Activated CD8-positive, alpha-beta memory T cell treated with anti-CD3 and anti-CD28 coated beads, Interleukin-2, amount 50 U/mL, for 24 hours (primary cell): Measurements from ENCODE around the gene RBSN.
"Not testable (repeated sequence)": the region's sequence is repeated elsewhere in the genome, so short reads cannot be mapped to it uniquely, and the experiment has no call there.

ENCODE experiments used
- DNase-seq: peaks from one replicate; pipeline ENCODE4 v3.0.0-alpha.2; 2020; ENCODE audit errors: extremely low read depth

Gene RBSN

GRCh38 chr3:15098503-15099363 lies at the start of gene RBSN:
RBSN (minus strand) TSS chr3:15099148; CDS start chr3:15096120, 3,028 bp downstream.
- DNase-seq, result peak; percentile 88

GRCh38 chr3:15148614-15149013 lies 49.7 kb upstream of the RBSN start:
- no peak for DNase-seq

GRCh38 chr3:15136885-15137284 lies 37.9 kb upstream of the RBSN start:
- DNase-seq, result not testable (repeated sequence)

GRCh38 chr3:15134968-15135367 lies 36.0 kb upstream of the RBSN start:
- not testable (repeated sequence) for DNase-seq

GRCh38 chr3:15128403-15128802 lies 29.5 kb upstream of the RBSN start:
- DNase-seq, result not testable (repeated sequence)

- not testable (repeated sequence) for DNase-seq
Observed at GRCh38 chr3:15126975-15127374, 28.0 kb upstream of the RBSN start.

- no peak for DNase-seq
Observed at GRCh38 chr3:15122398-15122797, 23.4 kb upstream of the RBSN start.

GRCh38 chr3:15121936-15122335 lies 23.0 kb upstream of the RBSN start:
- DNase-seq, result no peak

GRCh38 chr3:15120986-15121385 lies 22.0 kb upstream of the RBSN start:
- no peak for DNase-seq

- DNase-seq, result no peak
Observed at GRCh38 chr3:15117011-15117410, 18.1 kb upstream of the RBSN start.

- DNase-seq, result no peak
Observed at GRCh38 chr3:15116032-15116669, 17.2 kb upstream of the RBSN start.

- no peak for DNase-seq
Observed at GRCh38 chr3:15114466-15115358, 15.8 kb upstream of the RBSN start.

GRCh38 chr3:15113884-15114283 lies 14.9 kb upstream of the RBSN start:
- no peak for DNase-seq

- DNase-seq, result no peak
Observed at GRCh38 chr3:15113471-15113870, 14.5 kb upstream of the RBSN start.

- DNase-seq, result no peak
Observed at GRCh38 chr3:15112011-15112410, 13.1 kb upstream of the RBSN start.

GRCh38 chr3:15110206-15110605 lies 11.3 kb upstream of the RBSN start:
- DNase-seq, result no peak

- no peak for DNase-seq
Observed at GRCh38 chr3:15108869-15109268, 9.9 kb upstream of the RBSN start.

- DNase-seq, result peak; percentile 42
Observed at GRCh38 chr3:15108082-15108545, 9.2 kb upstream of the RBSN start.

GRCh38 chr3:15107075-15107947 lies 8.4 kb upstream of the RBSN start:
- DNase-seq, result no peak

- no peak for DNase-seq
Observed at GRCh38 chr3:15102836-15103235, 3.9 kb upstream of the RBSN start.

GRCh38 chr3:15102256-15102655 lies 3.3 kb upstream of the RBSN start:
- no peak for DNase-seq
